GM12874 (cell line): Measurements from ENCODE around the gene LRP10.

Experiments used
- CTCF ChIP-seq: IDR thresholded peaks from 2 replicates; pipeline ENCODE4 v1.5.1; 2011; ENCODE audit warnings: low read depth, mild to moderate bottlenecking, control low read depth, low read length, moderate library complexity; ENCODE audit not compliant: insufficient read depth

LRP10 gene

GRCh38 chr14:22842211-22843122 lies 29.1 kb upstream of the LRP10 start:
- no peak for TF ChIP-seq CTCF

- TF ChIP-seq CTCF: no peak
Observed at GRCh38 chr14:22843123-22843925, 28.2 kb upstream of the LRP10 start.

- TF ChIP-seq CTCF: no peak
Observed at GRCh38 chr14:22844221-22845102, 27.1 kb upstream of the LRP10 start.

GRCh38 chr14:22845103-22845394 lies 26.5 kb upstream of the LRP10 start:
- no peak for TF ChIP-seq CTCF

- TF ChIP-seq CTCF: no peak
Observed at GRCh38 chr14:22845821-22846625, 25.5 kb upstream of the LRP10 start.

GRCh38 chr14:22846811-22847307 lies 24.7 kb upstream of the LRP10 start:
- TF ChIP-seq CTCF: no peak
